ENCODE data around the gene ARHGAP42.
"Not testable (repeated sequence)": the region's sequence is repeated elsewhere in the genome, so short reads cannot be mapped to it uniquely, and the experiment has no call there.

The ARHGAP42 gene

DNA sequence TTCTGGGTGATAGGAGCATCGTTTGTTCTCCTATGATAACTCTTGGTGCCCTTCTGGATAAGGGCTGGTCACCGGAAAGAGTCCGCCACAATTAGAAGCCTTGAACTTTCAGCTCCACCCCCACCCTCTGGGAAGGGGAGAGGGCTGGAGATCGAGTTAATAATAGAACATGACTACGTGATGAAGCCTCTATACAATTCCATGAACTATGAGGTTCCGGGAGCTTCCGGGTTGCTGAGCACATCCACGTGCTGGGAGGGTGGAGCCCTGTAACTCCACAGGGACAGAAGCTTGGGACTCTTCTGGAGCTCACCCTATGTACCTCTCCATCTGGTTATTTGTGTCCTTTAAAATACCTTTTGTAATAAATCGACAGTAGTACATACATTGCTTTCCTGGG lies 40.3 kb downstream of the ARHGAP42 start:
- DNase-seq, result no peak

DNA sequence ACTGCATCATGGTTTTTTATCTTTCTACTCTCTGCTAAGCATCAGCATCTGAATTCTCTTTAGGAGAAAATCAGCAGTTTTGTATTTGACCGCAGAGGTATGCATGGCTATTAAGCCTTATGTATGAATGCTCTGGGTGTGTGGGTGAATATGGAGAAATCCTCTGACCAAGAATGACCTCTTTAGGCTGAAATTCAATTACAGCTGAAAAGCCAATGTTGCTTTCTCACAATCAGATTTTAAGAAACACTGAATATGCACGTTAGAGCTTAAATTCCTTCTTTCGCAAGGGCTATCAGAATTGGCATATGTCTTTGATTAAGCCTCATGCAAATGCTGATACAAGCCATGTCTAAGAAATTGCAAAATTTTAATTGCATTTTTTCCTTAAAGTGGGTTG lies 43.2 kb downstream of the ARHGAP42 start:
- no peak for DNase-seq

DNA sequence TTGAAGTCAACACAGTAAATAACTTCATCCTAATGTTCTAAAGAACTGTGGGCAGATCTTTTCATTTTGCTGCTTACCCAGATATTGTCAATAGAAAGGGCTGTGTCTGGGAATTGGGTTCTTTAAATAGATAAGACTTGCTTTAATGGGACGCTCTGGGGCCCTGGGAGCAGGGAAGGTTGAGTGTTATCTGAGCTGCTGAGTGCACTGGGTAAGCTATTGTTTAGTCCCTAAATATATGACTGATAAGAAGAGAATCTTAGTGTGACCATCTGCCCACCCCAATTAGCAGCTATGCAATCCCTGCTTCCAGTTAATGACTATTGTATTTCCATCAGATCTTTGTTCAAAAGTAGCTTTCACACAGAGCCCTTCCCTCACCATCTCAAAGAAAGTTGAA lies 44.4 kb downstream of the ARHGAP42 start:
- DNase-seq, result no peak

DNA sequence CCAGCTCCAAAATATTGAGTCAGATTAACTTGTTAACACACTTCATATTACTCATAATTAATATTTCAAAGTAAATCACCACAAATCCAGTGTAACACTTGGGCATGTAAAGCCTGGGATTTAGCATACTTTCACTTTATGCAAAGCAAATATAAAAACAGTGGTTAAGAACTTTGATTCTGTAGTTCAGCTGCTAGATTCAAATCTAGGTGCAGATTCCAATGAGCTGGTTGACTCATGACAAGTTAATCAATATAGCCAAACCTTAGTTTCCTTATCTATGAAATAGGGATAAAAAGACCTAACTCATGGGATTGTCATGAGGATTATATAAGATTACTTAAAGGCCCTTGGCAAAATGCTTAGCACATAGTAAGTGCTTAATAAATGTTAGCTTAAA lies 45.9 kb downstream of the ARHGAP42 start:
- no peak for DNase-seq

DNA sequence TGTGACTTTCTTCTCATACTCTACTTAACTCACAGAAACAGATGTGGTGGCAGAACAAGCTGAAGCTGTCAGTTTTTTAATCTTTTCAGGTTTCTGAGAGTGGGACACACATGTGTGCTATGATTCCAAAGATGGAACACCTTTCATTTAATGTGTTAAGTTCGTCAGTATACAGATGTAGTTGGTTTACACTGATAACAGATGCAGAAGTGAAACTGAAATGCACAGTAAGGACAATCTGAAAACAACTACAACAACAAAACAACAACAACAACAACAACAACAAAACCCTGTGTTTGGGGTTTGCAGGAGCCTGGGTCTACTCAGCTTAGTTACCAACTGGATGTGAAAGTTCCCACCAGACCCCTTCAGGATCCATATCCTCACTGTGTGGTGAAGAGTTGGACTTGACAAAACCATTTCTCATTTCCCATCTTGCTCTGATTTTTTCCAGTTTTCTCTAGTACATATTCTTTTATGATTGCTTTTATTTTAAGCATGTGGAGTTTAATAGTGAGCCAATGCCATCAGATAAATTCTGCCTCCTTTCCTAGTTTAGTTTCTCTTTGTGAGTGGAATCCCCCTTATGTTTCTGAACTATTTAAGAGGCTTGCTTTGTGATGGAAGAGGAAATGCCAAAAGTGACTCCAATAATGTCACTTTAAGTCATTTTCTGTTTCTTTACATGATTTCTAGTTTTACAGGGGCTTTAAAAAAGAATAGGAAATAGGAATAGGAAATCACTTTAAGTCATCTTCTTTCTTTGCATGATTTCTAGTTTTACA lies 47.8 kb downstream of the ARHGAP42 start:
- no peak for DNase-seq

DNA sequence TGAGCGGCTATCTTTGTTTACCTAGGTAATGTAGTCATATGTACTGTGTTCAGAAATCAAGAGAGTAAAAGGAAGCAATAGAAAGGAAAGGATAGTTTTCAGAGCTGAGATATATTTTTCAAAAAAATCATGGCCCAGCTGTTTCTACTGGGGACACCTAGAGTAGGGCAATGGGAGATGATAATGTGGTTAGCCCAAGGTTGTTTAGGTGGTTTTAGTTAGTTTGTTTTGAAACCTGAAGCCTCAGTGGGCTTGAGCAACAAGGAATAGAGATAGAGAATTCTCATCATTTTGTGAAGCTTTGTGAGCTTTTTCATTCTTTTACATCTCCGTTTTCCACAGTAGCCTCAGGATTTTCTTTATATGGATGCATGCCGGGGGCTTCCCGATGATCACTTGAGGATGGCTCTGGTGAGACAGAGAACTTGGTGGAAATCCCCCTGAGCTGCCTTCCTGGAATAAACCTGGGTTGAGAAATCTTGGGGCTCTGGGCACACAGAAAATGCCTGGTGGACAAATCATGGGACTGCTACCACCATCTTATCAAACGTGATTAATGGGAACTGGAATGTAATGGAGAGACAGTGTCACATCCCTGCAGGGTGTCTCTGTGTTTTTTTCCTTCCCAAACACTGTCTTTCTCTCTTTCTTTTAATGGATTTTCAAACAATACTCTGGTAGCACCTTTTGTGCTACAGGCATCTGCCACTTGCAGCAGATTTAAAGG lies 49.0 kb downstream of the ARHGAP42 start:
- no peak for DNase-seq

DNA sequence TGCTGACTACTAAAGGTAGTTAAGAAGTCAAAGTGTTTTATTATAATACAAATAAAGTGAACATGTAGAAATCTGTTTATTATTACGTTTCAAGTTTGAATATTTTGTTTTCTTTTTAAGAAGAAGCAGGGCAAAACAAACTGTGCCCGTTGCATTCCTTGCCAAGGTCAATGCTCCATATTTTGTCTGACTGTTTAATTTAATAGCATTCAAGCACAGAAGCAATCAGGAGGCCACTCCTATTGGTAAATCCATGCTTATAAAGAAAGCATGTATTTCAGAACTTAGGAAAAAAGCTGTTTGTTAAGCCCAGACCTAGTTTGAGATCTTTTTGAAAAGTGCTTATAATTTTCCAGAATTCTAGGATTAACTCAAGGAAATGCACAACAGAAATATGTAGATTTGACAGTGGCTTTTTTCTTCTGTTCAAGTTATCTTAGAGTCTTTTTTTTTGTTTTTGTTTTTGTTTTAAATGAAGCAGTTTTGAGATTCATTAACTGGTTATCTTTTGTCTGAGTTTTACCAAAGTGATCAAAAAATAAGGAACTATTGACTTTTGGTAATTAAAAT lies 51.7 kb downstream of the ARHGAP42 start:
- DNase-seq, result no peak

DNA sequence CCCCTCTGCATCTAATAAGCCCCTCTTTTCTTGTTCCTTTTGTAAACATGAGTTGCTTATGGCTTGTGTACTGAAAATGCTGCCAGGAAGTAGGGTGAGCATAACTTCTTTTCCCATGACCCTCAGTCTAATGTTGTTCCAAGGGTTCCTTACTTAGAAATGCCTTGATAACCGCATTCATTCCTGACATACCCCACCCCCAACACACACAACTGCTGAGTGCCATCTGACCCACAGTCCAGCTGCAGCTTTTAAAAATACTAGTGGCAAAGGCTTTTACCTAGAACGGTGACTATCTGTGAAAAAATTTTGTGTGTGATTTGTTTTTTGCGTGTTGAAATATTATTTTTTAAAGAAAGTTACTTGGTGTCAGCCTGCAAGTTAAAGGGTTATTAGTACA lies 52.6 kb downstream of the ARHGAP42 start:
- no peak for DNase-seq

DNA sequence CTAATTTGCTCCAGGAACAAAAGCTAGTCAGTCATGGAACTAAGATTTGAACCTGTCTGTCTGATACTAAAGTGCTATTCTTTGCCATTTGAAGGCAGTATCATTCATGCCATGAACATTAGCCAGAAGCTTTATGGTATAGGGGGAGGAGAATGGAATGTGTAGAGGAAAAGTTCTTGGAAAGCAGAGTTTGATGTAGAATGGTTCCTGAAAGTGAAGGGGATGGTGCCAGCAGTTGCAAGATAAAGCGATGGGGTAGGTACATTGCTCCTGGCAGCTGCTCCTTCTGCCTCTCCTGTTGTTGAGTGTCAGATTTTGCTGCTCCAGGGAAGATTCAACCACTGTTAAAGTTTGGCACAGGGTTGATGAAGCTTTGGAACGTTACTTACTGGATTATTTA lies 53.4 kb downstream of the ARHGAP42 start:
- DNase-seq, result no peak

DNA sequence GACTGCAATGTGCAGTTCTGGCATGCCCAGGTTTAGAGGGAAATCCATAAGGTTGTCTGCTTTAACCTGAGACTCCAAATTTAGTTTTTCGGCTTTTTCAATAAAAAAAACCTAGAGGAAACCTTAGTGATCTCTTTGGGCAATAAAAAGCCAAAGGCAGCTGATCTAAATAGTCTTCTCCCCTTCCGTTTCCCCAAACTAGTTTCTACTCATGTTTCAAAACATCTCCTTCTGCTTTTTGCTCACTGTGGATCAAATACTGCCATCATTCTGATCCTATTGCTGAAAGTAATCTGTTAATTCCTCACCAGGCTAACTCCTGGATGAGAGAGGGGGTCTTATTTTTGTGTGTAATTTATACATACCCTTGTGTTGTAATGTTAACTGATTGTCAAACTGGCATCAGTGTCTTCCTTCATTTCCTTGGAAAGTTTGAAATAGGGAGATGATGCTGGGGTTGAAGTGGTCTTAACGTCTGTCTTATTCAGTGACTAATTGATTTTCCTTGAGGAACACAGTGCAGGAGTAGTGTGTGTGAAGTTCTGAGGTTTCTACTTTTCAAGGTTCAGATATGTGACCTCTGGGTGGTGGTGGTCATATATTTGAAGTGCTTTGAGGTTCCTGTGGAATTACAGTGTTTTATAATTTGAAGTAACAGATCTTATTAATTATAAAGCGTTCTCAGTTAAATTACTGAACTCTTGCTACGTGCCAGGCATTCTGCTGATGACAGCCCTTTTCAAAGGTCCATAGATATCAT lies 55.0 kb downstream of the ARHGAP42 start:
- no peak for DNase-seq

DNA sequence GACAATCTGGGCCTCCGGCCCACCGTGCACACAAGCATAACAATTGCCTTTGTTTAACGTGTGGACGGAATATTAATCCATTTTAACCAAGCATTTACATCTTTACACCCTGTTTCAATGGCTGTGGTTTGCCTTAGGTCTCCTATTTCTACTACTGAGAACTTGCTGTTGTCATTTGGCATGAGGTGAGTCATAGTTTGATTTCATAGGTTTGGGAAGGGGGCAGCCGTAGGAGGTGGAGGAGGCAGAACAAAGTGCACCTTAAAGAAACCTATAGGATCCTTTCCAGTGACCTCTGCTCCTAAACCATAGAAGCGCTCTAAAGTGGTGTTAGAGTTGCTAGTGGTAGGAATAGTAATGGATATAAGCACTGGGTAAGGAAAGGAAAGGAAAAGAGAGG lies 59.4 kb downstream of the ARHGAP42 start:
- no peak for DNase-seq

DNA sequence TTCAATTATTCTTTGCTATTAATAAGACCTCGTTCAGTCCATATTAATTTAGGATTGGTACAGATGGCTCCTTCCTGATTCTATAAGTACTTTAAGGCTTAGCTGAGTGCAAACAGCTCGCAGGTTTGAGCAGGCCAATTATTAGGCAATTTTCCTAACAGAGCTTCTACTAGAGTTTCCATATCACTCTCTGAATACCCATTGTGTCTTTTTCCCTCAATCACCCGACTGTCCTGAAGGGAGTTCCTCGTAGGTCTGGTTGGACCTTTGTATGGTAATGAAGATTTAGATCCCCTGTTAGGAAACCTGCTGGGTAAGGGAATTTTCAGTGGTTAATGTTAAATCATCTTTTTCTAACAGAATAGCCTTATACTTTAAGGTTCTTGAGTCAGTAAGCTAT lies 61.1 kb downstream of the ARHGAP42 start:
- no peak for DNase-seq

DNA sequence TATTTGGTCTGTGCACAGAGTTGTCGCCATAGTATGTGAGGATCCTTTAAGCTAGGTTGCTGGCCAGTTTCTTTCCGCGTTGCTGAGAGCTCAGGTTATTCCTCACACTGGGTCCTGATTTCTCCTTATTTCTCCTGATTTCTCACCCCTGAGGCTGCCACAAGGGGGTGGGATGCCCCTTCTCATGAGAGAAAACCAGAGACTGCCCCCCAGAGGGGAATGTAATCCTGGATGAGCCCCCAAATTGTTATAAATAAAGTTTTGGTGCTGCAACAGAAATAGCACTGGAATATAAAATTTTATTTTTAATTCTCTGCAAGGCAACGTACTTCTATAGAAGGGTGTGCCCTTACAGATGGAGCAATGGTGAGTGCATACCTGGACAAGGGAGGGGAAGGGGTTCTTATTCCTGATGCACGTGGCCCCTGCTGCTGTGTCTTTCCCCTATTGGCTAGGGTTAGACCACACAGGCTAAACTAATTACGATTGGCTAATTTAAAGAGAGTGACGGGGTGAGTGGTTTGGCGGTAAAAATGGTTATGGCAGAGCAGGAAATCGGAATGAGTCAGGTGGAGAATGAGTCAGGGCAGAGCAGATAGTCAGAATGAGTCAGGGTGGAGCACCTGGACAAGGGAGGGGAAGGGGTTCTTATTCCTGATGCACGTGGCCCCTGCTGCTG lies 62.9 kb downstream of the ARHGAP42 start:
- peak; percentile 3 for DNase-seq

DNA sequence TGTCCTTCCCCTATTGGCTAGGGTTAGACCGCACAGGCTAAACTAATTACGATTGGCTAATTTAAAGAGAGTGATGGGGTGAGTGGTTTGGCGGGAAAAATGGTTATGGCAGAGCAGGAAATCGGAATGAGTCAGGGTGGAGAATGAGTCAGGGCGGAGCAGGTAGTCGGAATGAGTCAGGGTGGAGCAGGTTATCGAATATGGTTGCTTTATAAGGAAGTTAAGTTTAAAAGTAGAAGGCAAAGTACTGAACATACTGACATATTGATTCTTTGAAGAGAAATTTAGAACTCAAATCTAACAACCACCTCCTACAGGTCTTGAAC lies 63.4 kb downstream of the ARHGAP42 start:
- not testable (repeated sequence) for DNase-seq

DNA sequence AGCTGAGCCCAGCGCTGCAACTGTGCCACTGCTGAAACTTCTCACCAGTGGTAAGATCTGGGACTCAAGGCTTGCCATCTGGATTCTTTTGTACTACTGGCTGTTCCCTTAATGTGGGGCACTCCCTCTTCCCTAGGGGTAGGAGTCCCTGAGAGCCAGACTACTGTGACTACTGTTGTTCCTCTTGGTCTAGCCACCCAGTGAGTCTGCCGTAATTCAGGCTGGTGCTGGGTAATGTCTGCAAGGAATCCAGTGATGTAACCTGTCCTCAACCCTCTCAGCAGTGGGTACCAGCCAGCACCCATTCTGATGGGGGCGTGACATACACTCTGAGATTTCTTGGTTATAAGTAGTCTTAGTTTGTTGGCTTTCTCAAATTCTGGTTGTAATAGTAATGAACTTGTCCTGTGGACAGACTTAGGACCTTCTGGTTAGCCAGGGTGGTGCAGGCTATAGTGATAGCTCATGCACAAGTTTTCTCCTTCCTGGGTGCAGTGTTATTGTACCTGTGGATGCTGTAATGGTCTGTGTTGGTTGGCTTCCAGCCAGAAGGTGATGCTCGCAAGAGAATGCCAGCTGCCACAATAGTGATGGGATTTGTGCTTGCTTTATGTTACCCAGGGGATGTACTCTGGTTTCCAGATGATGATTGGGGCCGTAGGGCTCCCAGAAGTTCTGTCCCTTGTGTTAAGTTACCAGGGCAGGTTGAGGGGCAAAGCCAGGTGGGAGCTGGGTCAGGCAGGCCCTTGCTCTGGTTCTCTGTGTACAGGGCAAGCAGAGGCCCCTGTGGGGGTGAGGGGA lies 65.5 kb downstream of the ARHGAP42 start:
- DNase-seq, result no peak

DNA sequence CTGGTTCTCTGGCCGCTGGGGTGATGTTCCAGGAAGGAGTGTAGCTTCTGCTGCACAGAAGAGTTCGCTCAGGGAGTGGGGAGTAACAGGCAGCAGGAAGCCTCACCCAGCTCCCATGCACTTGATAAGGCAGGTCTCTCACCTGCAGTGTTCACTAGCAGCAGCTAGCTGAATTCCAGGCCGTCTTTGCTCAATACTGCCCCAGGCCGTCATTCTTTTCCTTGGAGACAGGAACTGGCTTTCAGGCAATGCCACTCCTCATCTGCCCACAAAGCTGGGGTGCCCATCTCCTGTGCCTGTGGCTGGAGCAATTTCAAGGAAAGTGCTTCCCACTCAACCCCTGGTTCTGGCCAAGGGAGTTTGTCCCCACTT lies 66.1 kb downstream of the ARHGAP42 start:
- DNase-seq, result no peak

DNA sequence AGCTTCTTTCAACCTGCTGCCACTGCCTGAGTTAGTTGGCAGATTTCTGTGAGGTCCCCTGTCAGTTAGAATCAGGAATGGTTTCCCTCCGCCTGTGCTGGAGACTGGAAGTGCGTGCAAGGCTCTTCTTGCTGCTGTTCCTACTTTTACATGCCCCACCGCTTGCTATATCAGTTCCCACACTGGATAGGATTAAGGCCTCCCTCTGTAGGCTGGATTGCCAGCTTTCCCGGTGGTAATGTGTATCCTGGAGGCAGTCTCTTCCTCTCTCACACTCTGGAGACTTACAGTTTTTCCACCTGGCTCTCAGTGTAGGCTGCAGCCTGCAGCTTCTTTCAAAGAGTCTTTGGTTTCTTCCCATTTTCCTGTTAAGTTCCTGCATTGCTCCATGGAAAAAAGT lies 66.5 kb downstream of the ARHGAP42 start:
- DNase-seq, result no peak

DNA sequence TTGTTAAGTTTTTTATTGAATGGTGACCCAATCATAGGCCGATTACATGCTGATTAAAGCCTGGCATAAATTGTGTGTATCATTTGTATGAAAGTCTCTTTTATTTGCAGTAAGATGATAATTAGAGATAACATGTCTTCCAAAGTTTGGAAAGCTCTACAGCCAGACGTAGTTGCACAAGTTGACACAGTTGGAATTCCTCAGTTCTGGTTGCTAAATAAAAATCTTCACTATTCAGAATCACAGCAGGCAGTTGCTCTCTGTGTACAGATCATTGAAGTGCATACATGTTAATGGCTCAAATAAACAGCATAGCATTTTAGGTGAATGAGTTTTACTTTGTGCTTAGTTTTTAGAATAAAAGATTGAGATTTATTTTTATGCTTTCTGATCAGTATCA lies 69.5 kb downstream of the ARHGAP42 start:
- DNase-seq, result no peak

DNA sequence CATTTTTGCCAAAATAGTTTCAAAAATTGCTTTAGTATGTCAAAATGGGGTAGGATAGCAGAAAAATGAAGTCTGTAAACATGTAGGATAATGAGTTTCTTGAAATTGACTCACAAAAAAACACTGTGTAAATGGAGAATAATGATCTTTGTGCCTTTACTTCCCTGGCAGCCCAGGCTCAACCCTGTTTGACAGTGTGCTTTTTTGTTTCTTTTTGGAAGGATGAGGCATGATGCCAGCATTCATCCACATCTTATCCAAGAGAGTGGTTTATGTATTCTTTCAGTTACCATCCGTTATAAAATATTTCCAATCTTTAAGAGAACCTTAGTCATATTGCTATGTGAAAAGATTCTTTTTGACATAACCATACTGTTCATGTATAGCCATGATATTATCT lies 70.6 kb downstream of the ARHGAP42 start:
- no peak for DNase-seq

DNA sequence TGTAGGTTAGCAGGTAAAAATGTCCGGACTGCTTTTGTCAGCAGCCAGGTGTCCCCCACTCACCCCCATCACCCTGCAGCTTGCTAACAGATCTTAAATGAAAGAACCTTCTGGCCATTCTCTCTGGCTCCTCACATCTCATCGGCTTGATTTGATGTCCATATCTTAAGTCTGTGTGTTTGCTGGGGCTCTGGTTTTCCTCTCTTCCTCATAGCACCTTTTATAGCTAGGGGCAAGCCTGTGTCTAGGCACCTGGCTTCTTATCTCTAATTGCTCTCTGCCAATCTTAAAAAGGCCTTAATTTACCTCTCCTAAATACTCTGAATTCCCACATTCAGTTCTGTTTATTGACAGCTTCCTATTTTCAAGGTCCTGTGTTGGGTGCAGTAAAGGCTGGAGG lies 72.0 kb downstream of the ARHGAP42 start:
- DNase-seq, result no peak

DNA sequence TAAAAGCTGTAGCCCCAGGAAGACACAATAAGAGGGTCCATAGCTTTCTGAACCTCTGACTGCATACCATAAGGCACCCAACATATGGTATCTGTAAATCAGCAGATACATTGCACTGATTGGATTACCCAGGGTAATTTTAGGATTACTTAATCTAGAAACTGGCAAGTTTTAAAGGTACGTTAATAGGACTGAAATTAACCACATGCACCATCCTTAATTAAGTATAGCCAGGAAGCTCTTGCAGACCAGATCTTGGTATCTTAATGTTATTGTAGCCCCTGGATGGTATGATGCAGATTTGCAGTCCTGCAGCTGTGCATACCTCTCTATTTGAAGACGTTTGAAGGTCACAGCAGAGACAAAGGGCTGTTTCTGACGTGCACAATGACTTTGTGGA lies 72.8 kb downstream of the ARHGAP42 start:
- no peak for DNase-seq

DNA sequence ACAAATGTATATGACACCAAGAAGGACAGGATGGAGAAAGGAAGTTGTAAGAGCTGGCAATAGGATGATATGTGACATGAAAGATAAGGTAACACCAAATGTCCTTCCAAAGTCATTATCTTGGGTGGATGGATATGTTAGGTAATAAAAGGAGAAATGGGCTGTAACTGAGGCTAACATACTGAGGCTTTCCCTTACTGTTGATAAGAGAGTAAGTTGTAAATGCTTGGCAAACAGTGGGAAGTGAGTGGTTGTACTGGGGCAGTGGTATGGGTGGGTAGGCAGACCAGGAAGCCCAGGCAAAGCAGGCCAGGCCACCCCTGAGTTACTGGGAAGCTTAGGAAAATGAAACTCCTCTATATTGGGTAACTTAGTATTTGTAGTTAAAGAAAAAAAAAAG lies 73.7 kb downstream of the ARHGAP42 start:
- DNase-seq, result no peak
